Measurements from ENCODE around the gene MACROH2A2.
"Not testable (repeated sequence)": the region's sequence is repeated elsewhere in the genome, so short reads cannot be mapped to it uniquely, and the experiment has no call there.

MACROH2A2 gene

GRCh38 chr10:70132098-70133029 is 79.7 kb downstream of the MACROH2A2 start, which contains the start of gene AIFM2:
Gene AIFM2 (minus strand): TSS chr10:70132825. CDS start chr10:70124084, 8,741 bp downstream.
- no peak for DNase-seq

DNA sequence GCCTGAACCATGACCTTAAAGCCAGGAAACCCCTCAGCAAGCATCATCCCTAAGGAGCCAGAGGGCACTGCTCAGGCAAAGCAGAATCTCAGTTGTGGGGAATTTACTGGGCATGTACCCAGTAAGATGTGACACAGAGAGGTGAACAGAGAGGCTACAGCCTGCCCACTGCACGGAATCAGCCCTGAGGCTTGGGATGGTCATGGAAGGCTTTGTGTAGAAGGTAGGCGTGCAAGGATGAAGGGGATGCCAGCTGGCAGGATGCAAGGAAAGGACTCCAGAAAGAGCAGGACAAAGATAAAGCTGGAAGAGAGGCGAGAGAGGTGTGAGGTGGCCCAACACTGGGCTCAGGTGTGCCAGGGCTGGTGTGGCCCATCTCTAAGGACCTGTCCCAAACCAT is 82.4 kb downstream of the MACROH2A2 start:
- DNase-seq, result no peak

DNA sequence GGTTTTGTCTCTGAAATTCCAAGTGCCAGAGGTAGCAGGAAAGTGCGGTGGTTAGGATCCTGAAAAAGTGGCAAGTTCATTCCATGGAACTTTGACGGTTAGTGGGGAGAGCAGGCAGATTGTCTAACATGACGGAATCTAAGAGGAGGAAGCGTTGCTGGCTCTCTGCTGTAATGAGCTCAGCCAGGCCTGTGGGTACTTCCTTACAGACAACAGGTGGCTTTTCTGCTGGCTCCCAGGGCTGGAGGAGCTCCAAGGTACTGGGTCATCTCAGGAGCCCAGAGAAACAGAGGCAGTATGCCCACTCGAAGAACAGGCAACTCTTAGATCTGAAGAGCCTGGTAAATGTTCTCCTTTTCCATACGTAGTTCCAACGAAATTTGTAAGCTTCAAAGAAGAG is 83.0 kb downstream of the MACROH2A2 start:
- DNase-seq, result no peak

- no peak for DNase-seq
These were observed 84.5 kb downstream of the MACROH2A2 start for GRCh38 chr10:70137135-70137534.

DNA sequence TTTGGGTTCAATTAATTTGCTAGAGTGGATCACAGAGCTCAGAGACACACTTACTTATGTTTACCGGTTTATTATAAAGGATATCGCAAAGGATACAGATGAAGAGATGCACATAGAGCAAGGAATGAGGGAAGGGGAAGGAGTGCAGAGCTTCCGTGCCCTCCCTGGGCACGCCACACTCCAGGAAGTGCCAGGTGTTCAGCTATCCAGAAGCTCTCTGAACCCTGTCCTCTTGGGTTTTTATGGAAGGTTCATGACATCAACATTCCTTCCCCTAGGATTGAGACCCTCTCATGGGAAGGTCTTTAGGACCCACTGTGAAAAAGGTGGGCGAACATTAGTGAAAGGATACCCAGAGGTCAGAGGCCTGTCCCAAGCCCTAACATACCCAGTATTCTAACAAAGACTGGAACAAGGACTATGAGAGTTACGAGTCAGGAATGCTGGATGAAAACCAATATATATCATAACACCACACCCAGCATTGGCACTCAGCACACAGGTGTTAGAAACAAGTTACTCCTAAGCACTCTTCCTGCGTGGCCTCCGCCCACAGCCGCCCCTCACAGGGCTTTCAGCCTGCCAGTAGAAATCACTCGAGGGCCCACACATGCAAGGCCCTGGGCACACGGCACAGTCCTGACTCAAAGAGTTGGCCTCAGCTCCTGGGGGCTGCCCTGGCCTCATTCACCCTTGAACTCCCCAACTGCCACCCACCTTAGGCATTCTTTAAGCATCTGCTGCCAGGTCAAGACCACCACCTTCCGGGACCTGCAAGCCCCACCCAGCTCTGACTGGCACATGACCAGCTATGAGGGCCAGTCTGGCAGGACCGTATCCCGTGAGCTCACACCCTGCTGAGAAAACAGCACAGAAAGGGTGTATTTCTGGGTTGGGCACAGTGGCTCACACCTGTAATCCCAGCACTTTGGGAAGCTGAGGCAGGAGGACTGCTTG is 85.6 kb downstream of the MACROH2A2 start:
- DNase-seq, result no peak

- no peak for DNase-seq
These were observed 86.7 kb downstream of the MACROH2A2 start for GRCh38 chr10:70139151-70139996.

DNA sequence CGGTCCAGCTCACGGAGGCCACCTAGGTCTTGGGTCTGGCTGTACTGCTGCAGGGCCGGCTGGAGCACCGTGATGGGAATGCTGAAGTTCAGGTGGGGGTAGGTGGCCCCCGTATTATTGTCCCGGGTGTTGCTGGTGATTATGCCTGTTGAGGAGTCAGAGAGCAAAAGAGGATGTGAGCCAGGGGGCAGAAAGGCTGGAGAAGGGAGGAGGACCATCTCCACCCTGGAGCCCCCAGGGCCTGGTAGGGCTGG is 87.3 kb downstream of the MACROH2A2 start:
- DNase-seq, result no peak

DNA sequence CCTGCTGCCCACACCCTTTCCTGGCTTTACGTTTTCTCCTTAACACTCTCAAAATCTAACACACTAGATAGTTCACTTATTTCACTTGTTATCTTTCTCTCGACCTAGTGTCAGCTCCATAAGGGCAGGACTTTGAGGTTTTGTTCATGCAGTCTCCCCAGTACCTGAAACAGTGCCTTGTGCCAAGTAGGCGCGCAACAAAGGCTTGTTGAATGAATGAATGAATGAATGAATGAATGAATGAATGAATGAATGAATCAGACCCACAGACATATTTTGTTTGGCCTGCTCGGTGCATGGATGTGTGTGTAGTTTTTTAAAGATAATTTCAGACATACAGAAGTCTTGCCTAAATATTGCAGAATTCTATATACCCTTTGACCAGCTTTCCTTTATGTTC is 87.7 kb downstream of the MACROH2A2 start:
- no peak for DNase-seq

DNA sequence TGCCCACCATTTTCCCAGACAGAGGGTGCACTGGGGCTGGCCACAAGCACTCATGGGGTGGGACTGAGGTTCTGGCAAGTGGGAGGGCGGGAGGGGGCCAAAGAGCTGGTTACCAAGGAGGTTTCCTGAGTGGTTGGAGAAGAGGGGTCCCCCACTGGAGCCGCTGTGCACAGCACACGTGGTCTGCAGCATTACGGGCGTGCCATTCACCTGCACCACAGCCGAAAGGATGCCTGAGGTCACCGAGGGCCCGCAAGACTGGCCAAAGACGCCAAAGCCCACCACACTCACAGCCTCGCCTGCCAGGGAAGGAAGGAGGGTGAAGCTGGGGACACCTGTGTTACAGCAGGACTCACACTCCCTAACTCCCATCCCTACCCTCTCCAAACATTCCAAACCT is 89.9 kb downstream of the MACROH2A2 start:
- no peak for DNase-seq

DNA sequence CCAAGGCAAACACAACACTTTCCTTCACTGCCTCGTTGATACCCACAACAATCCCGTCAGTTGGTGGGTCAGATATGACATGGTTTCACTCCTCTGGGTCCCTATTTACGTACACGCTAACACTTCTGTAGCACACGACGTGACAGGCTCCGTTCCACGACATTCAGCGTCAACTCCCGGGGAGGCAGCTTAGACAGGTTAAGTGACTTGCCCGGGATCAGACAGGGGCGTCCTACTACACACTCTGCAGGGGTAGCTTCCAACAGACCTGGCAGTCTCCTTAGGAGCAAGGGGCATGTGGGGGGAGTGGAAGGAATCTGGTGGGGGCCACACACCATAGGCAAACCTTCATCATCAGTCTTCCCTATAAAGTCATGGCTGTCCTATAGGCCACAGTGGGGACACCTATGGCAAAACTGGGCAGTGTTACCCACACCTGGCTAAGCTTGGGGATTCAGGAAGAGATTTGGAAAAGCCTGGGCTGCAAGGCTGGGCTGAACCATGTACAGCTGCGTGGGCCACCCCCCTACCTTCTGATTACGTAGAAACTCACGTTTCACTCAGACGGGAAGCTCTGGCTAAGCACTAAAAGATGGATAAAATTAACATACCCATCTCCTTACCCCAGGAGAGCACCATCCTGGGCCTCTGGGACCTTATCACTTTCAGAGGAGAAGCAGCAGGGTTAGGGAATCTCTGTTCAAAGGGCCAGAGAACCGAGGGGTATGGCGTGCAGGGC is 91.9 kb downstream of the MACROH2A2 start:
- no peak for DNase-seq

DNA sequence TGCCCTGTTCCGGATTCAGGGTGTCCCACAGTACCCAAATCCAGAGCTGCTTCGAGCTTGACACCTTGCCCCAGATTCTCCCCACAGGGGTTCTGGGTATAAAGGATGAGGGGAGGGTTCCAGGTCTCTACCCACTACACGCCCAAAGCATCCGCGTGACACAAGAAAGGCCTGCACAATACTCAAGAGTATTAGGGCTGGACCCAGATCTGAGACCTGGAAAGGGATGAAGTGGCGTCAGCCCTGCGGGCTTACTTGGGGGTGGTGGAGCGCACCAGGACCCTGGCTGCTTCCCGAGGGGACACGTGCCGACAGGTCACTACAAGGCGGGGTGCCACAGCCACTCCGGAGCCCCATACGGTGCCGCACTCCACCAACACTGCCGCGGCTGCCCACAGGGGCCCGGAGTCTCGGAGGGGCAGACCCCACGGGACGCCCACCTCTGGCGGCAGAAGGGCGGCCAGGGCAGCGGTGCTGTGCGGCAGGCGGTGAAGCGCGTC is 92.6 kb downstream of the MACROH2A2 start:
- DNase-seq, result no peak

GRCh38 chr10:70145666-70146488 is 93.2 kb downstream of the MACROH2A2 start:
- DNase-seq, result peak; percentile 61

DNA sequence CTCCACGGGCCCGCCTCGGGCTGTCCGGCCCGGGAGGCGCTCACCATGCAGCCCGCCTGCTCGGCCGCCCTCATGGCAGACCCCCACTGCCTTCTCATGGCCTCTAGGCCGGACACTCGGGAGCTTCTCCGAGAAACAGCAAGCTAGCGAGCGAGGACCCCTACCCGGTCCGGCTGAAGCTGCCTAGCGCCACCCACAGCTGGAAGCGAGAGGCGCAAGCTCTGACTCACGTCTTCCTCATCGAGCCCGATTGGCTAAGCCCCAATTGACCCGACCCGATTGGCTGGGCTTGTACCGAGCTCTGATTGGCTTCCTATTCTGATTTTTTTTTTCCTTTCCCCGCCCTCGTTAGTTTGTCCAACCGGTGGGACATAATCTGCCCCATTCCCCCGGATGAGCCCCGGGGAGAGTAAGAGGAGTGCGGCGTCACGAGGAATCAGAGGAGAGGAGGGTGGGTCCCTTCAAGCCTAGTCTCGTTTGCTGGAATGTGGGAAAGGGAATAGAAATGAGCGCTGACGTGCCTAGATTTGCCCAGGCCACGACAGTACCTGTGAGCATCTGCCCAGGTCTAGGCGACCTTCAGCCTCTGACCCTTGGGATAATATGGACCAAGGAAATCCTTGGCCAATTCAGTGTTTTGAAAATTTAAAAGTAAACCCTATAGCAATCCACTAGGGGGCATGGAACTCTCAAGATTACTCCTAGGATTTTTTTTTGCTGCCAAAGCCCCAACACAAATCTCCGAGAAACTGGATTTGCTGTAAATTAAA is 94.0 kb downstream of the MACROH2A2 start, which contains the start of gene TYSND1:
TSS of gene TYSND1 (minus strand) at position 212 of the 770 bp plus-strand sequence. CDS start at position 98, 114 bp downstream.
- peak; percentile 97 for DNase-seq

- no peak for DNase-seq
These were observed 94.6 kb downstream of the MACROH2A2 start for GRCh38 chr10:70147259-70147625.

DNA sequence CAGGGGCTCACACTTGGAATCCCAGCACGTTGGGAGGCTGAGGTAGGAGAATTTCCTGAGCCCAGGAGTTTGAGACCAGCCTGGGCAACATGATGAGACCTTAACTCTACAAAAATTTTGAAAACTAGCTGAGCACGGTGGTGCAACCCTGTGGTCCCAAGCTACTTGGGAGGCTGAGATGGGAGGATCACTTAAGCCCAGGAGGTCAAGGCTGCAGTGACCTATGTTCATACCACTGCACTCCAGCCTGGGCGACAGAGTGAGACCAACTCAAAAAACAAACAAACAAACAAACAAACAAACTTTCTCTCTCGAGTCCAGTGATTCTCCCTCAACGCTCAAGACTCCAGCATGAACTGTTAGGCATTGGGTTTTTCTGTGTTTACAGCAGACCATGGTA is 95.9 kb downstream of the MACROH2A2 start:
- DNase-seq, result no peak

DNA sequence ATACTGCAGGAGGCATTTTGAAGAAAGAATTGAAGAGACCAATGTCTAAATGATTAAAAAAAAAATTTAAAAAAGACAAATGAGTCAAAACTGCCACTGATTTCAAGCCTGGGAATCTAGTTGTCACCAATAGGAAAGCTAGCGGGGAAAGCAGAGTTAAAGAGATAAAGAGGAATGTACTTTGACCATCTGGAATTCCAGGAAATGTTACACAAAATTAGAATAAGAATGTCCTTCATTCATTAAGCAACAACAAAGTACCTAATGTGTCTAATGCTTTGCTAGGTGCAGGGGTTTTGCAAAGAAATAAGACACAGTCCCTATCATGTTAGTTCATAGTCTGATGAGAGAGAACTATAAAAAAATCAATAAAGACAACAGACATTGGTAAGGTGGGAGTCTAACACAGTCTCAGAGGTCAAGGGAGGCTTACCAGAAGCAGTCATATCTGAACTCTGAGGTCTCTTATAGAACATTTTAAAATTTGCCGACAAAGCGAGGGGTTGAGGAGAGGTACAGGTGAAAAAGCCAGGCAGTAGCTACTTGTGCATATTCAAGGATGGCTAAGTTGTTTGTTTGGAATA is 102.7 kb downstream of the MACROH2A2 start:
- DNase-seq, result no peak

GRCh38 chr10:70158113-70158512 is 105.5 kb downstream of the MACROH2A2 start:
- DNase-seq, result no peak

- not testable (repeated sequence) for DNase-seq
These were observed 106.7 kb downstream of the MACROH2A2 start for GRCh38 chr10:70159366-70159765.

- DNase-seq, result no peak
These were observed 108.2 kb downstream of the MACROH2A2 start for GRCh38 chr10:70160798-70161197.
